Activated T-cell treated with anti-CD3 and anti-CD28 coated beads, Interleukin-2, amount 50 U/mL, for 4 hours (primary cell): ENCODE results near the gene CCDC92B. TPM values are rescaled to one million over a fixed set of nuclear protein-coding genes. Genes with fewer than 3 reads are reported as not detected.
"Not testable (repeated sequence)": the region's sequence is repeated elsewhere in the genome, so short reads cannot be mapped to it uniquely, and the experiment has no call there.

Experiments
- ATAC-seq, 2 donors: fragments of 200-7000 bp; cut with Tn5 transposase; one replicate each; pipeline ENCODE4 v1.10.0; 2021
- DNase-seq: peaks from one replicate; pipeline ENCODE4 v3.0.0-alpha.2; 2020
- H3K27me3 Mint-ChIP-seq: one replicate; pipeline ENCODE4 v1.8.0; 2021; ENCODE audit warnings: low read depth, mixed read lengths
- H3K36me3 Mint-ChIP-seq: one replicate; pipeline ENCODE4 v1.8.0; 2022; ENCODE audit warnings: mixed read lengths; ENCODE audit not compliant: insufficient read depth
- H3K4me1 Mint-ChIP-seq: one replicate; pipeline ENCODE4 v1.8.0; 2021; ENCODE audit warnings: low read depth, mixed read lengths
- H3K4me3 Mint-ChIP-seq: one replicate; pipeline ENCODE4 v1.8.0; 2021; ENCODE audit warnings: mild to moderate bottlenecking, moderate library complexity, mixed read lengths
- H3K9me3 Mint-ChIP-seq: one replicate; pipeline ENCODE4 v1.8.0; 2021; ENCODE audit warnings: mixed read lengths
- total RNA-seq, 3 donors: library from RNA; stranded (reverse); gene quantifications; one replicate each; pipeline ENCODE4 v1.2.1, GENCODE V29; 2021

The CCDC92B gene
- total RNA-seq, 3 donors from 2014 or later = 0.16 TPM; not detected in 2

- no peak overlapping the region for H3K4me3 Mint-ChIP-seq
- H3K9me3 Mint-ChIP-seq = no peaks in the 10 kb centered on the region
- DNase-seq (no peak), ATAC-seq (no peak)
- H3K27me3 Mint-ChIP-seq = no peaks in the 10 kb centered on the region
- peaks cover 10% of the 10 kb centered on the region for H3K36me3 Mint-ChIP-seq
- H3K4me1 Mint-ChIP-seq = peaks cover 6% of the 10 kb centered on the region
Observed at GRCh38 chr17:2688351-2689342, 60.8 kb downstream of the CCDC92B start.

- H3K4me1 Mint-ChIP-seq = peaks cover 6% of the 10 kb centered on the region
- H3K9me3 Mint-ChIP-seq = no peaks in the 10 kb centered on the region
- no peak overlapping the region for H3K4me3 Mint-ChIP-seq
- ATAC-seq (no peak), DNase-seq (no peak)
- peaks cover 10% of the 10 kb centered on the region for H3K36me3 Mint-ChIP-seq
- H3K27me3 Mint-ChIP-seq = no peaks in the 10 kb centered on the region
Observed at GRCh38 chr17:2687074-2687418, 62.4 kb downstream of the CCDC92B start.

GRCh38 chr17:2685696-2686095, 63.8 kb downstream of the CCDC92B start:
- ATAC-seq (no peak), DNase-seq (no peak)
- Mint-ChIP-seq H3K36me3 (peaks cover 14% of the 10 kb centered on the region), H3K4me3 (no peak overlapping the region), H3K27me3 (no peaks in the 10 kb centered on the region), H3K4me1 (peaks cover 6% of the 10 kb centered on the region), H3K9me3 (no peaks in the 10 kb centered on the region)

GRCh38 chr17:2684549-2684948, 64.9 kb downstream of the CCDC92B start:
- Mint-ChIP-seq H3K4me3 (no peak overlapping the region), H3K27me3 (no peaks in the 10 kb centered on the region), H3K36me3 (peaks cover 21% of the 10 kb centered on the region), H3K9me3 (no peaks in the 10 kb centered on the region), H3K4me1 (peaks cover 6% of the 10 kb centered on the region)
- no peak for ATAC-seq
- no peak for DNase-seq

- no peak for ATAC-seq
- H3K36me3 Mint-ChIP-seq = peaks cover 24% of the 10 kb centered on the region
- H3K27me3 Mint-ChIP-seq = no peaks in the 10 kb centered on the region
- no peaks in the 10 kb centered on the region for H3K9me3 Mint-ChIP-seq
- DNase-seq = no peak
- H3K4me3 Mint-ChIP-seq = no peak overlapping the region
- H3K4me1 Mint-ChIP-seq = peaks cover 1% of the 10 kb centered on the region
Observed at GRCh38 chr17:2683912-2684311, 65.5 kb downstream of the CCDC92B start.

GRCh38 chr17:2682176-2682938, 67.1 kb downstream of the CCDC92B start:
- Mint-ChIP-seq H3K27me3 (no peaks in the 10 kb centered on the region), H3K4me1 (no peaks in the 10 kb centered on the region), H3K36me3 (peaks cover 25% of the 10 kb centered on the region), H3K4me3 (no peak overlapping the region), H3K9me3 (no peaks in the 10 kb centered on the region)
- DNase-seq (no peak), ATAC-seq (no peak)

GRCh38 chr17:2681650-2682049, 67.8 kb downstream of the CCDC92B start:
- DNase-seq = no peak
- H3K36me3 Mint-ChIP-seq = peaks cover 29% of the 10 kb centered on the region

GRCh38 chr17:2680961-2681360, 68.5 kb downstream of the CCDC92B start:
- H3K36me3 Mint-ChIP-seq = peaks cover 31% of the 10 kb centered on the region
- no peaks in the 10 kb centered on the region for H3K4me1 Mint-ChIP-seq
- no peak for DNase-seq
- H3K9me3 Mint-ChIP-seq = no peaks in the 10 kb centered on the region
- no peak overlapping the region for H3K4me3 Mint-ChIP-seq
- no peaks in the 10 kb centered on the region for H3K27me3 Mint-ChIP-seq
- ATAC-seq = no peak

More at GRCh38 chr17:2681650-2682049, 67.8 kb downstream of the CCDC92B start:
- Mint-ChIP-seq H3K4me1 (no peaks in the 10 kb centered on the region), H3K9me3 (no peaks in the 10 kb centered on the region), H3K4me3 (no peak overlapping the region), H3K27me3 (no peaks in the 10 kb centered on the region)
- no peak for ATAC-seq

- peaks cover 35% of the 10 kb centered on the region for H3K36me3 Mint-ChIP-seq
- H3K27me3 Mint-ChIP-seq, H3K4me3 Mint-ChIP-seq, H3K4me1 Mint-ChIP-seq, H3K9me3 Mint-ChIP-seq, ATAC-seq, DNase-seq: not testable (repeated sequence)
Observed at GRCh38 chr17:2679247-2679646, 70.2 kb downstream of the CCDC92B start.

Other genes with a start within 250 kb of the CCDC92B start
- gene METTL16, start 237.8 kb downstream of the CCDC92B start, total RNA-seq = 10 to 100 TPM; 69.7 to 73.9 (median 70.0) TPM
- gene PAFAH1B1, start 156.0 kb downstream of the CCDC92B start, total RNA-seq = 100 to 1,000 TPM; 122 to 133 (median 130) TPM
- 100 to 1,000 TPM; 245 to 297 (median 279) TPM for gene CLUH, start 37.9 kb downstream of the CCDC92B start, total RNA-seq
- 1 to 10 TPM in 2 of 3 donors, under 1 TPM in 1; 0.29 to 1.6 (median 1.2) TPM for gene RAP1GAP2, start 46.8 kb upstream of the CCDC92B start, total RNA-seq